Thyroid gland (tissue), 4 donors: ENCODE data around the gene RABL3. TPM values are rescaled to one million over a fixed set of nuclear protein-coding genes. Genes with fewer than 3 reads are reported as not detected.

Experiments used
- DNase-seq, 2 donors: peaks; one replicate each; pipeline ENCODE4 v3.0.0-alpha.2; 2019
- H3K27ac ChIP-seq, 3 donors: fragments of 200-600 bp; sonication (generic); 1 replicate in 2 of 3; 2 replicates in 1 of 3; pipeline ENCODE4 v1.5.1; 2016 to 2019; ENCODE audit warnings: mild to moderate bottlenecking in 1 of 3, moderate library complexity in 1 of 3
- H3K27me3 ChIP-seq: fragments of 200-600 bp; sonication (generic); one replicate; pipeline ENCODE4 v1.5.1; 2019
- H3K36me3 ChIP-seq, 2 donors: fragments of 200-600 bp; sonication (generic); one replicate each; pipeline ENCODE4 v1.5.1; 2016 to 2019
- H3K4me1 ChIP-seq, 2 donors: fragments of 200-600 bp; sonication (generic); one replicate each; pipeline ENCODE4 v1.5.1; 2017 to 2019
- H3K4me3 ChIP-seq, 3 donors: fragments of 200-600 bp; sonication (generic); replicated peaks in 1 of 3; 1 replicate in 2 of 3; 2 replicates in 1 of 3; pipeline ENCODE4 v1.5.1; 2016; ENCODE audit warnings: mild to moderate bottlenecking in 1 of 3
- H3K9me3 ChIP-seq: fragments of 200-600 bp; sonication (generic); one replicate; pipeline ENCODE4 v1.5.1; 2017
- POLR2A ChIP-seq, 2 donors: fragments of 450-650 bp; IDR thresholded peaks; one replicate each; pipeline ENCODE4 v1.6.1; 2017; ENCODE audit warnings: antibody characterized with exemption in 2 of 2, mild to moderate bottlenecking in 2 of 2, moderate library complexity in 1 of 2
- WGBS, 2 donors: methylation state at CpG; one replicate each; pipeline ENCODE4 v1.1.5; 2017; 5-methylcytosine and 5-hydroxymethylcytosine counted together
- intact Hi-C: fragments of 100-400 bp; cut with DNase I; formaldehyde crosslinking; loops from one replicate; pipeline ENCODE4 v1.15.1; 2023
- total RNA-seq, 4 donors: library from RNA; depleted of rRNA; stranded (reverse); fragments of >200 nt; gene quantifications; one replicate each; pipeline ENCODE4 v1.2.3, GENCODE V29; 2016
- TF ChIP-seq, protein P1 (sequence below), 6 experiments: fragments of 200-600 bp in 3 of 6; fragments of 450-650 bp in 3 of 6; sonication (generic) in 3 of 6; IDR thresholded peaks; one replicate each; pipeline ENCODE4 v1.5.1; 2016 to 2019; ENCODE audit warnings: antibody characterized with exemption in 6 of 6, mild to moderate bottlenecking in 2 of 6, inconsistent platforms in 1 of 6, moderate library complexity in 1 of 6

RABL3 gene
- total RNA-seq, 4 donors from 2014 or later, result 24.3 to 59.5 (median 32.0) TPM

DNA sequence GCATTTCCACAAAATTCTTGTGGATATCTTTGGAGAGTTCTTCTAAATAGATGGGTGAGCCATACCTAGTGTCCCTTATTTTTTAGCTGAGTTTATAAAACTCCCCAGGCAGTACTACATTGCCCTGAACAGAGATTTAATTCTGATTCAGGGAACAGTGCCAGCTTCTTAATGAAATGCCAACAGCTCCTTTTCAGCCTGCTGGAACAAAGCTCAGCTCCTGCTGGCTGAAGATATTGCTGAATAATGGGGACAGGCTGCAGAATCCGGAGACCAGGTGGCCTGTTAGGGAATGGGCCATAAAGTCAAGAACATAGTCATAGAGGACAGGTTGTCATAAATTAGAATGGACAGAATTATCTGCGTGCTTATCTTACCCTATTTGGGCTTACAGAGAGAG lies 69.2 kb downstream of the RABL3 start:
- WGBS, 2 donors, result 58 to 80% methylated on average over 2 of the region's 2 CpGs
- Histone ChIP-seq H3K9me3 (no peaks in the 10 kb centered on the region), H3K27me3 (no peaks in the 10 kb centered on the region), H3K36me3 (peaks cover 0 to 3% of the 10 kb centered on the region in 2 donors), H3K27ac (no peak overlapping the region), H3K4me3 (no peak overlapping the region), H3K4me1 (peaks cover 4% of the 10 kb centered on the region in 2 donors)
- TF ChIP-seq, protein P1, sequence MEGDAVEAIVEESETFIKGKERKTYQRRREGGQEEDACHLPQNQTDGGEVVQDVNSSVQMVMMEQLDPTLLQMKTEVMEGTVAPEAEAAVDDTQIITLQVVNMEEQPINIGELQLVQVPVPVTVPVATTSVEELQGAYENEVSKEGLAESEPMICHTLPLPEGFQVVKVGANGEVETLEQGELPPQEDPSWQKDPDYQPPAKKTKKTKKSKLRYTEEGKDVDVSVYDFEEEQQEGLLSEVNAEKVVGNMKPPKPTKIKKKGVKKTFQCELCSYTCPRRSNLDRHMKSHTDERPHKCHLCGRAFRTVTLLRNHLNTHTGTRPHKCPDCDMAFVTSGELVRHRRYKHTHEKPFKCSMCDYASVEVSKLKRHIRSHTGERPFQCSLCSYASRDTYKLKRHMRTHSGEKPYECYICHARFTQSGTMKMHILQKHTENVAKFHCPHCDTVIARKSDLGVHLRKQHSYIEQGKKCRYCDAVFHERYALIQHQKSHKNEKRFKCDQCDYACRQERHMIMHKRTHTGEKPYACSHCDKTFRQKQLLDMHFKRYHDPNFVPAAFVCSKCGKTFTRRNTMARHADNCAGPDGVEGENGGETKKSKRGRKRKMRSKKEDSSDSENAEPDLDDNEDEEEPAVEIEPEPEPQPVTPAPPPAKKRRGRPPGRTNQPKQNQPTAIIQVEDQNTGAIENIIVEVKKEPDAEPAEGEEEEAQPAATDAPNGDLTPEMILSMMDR (IDR thresholded peaks at IDR 0.05), result no peak
- TF ChIP-seq POLR2A (IDR thresholded peaks at IDR 0.05), result no peak
- DNase-seq, result no peak
- intact Hi-C loops, result no loop called here

DNA sequence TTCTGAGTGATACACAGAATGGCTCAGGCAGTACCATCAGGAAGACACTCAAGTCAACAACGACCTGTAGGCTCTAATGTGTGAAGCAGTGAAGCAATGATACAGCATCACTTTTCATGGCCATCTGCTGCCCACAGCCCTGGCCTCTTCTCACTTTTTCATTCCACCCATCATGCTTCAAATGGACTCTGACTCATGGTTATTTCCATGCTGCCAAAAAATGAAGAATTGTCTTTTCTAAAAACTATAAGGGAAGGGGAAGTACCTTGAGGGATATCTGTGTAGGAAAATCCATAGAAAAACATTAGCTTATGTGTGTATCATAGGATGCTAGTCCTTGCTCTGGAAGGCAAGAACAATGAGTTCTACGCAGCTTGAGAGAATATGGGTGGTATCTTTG lies 71.7 kb downstream of the RABL3 start:
- intact Hi-C loops, result no loop called here
- no peak for DNase-seq
- H3K27me3 ChIP-seq, result no peaks in the 10 kb centered on the region
- no peak overlapping the region for H3K27ac ChIP-seq
- H3K4me3 ChIP-seq, result no peak overlapping the region
- 88 to 91% methylated on average over 2 of the region's 2 CpGs for WGBS, 2 donors
- peaks cover 0 to 3% of the 10 kb centered on the region in 2 donors for H3K36me3 ChIP-seq
- TF ChIP-seq POLR2A (IDR thresholded peaks at IDR 0.05), result no peak
- TF ChIP-seq, protein P1 (IDR thresholded peaks at IDR 0.05), result no peak
- no peaks in the 10 kb centered on the region for H3K4me1 ChIP-seq
- H3K9me3 ChIP-seq, result no peaks in the 10 kb centered on the region

DNA sequence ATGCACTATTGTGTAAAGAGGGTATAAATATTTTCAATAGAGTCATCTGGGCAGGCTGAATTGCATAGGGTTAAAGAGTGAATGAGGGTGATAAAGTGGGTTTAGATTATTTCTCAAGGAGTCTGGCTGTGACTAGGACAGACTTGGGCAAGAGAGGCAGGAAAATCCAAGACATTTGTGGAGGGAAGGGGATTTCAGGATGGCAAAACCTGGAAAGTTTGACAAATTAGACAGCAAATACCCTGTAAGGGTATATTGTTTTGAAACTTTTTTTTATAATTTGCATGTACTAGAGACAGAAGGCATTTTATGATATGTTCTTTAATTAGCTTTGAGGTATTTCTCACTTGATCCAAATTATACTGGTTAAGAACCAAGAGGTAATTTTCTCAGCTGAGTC lies 77.4 kb downstream of the RABL3 start:
- intact Hi-C loops, result no loop called here
- H3K36me3 ChIP-seq, result no peaks in the 10 kb centered on the region

DNA sequence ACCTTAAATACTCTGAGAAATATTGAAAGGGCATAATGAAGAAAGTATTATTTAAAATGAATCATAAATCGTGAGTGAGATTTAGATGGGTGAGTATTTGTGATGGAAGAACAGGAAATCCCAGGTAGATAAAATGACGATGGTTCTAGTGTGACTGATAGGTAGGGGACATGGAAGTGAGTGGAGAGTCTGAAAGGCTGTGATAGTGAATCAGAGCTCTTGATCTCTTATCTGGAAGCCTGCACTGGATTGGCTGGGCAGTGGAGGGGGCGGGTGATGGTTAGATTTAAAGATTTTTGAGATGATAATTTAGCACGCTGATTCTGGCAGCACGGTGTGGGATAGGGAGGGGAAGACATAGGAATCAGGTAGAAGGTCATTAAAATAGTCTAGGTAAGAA lies 80.4 kb downstream of the RABL3 start:
- H3K27ac ChIP-seq, result no peak overlapping the region
- no peak for DNase-seq
- WGBS, 2 donors, result 65 to 66% methylated on average over 5 of the region's 5 CpGs
- no peak for TF ChIP-seq POLR2A (IDR thresholded peaks at IDR 0.05)
- TF ChIP-seq, protein P1 (IDR thresholded peaks at IDR 0.05), result no peak
- intact Hi-C loops, result no loop called here
- H3K9me3 ChIP-seq, result no peaks in the 10 kb centered on the region
- H3K36me3 ChIP-seq, result no peaks in the 10 kb centered on the region
- H3K4me1 ChIP-seq, result no peaks in the 10 kb centered on the region
- H3K27me3 ChIP-seq, result no peaks in the 10 kb centered on the region
- no peak overlapping the region for H3K4me3 ChIP-seq

More for the DNA sequence above, 77.4 kb downstream of the RABL3 start:
- no peak overlapping the region for H3K4me3 ChIP-seq
- no peaks in the 10 kb centered on the region for H3K4me1 ChIP-seq
- no peak for DNase-seq
- no peaks in the 10 kb centered on the region for H3K27me3 ChIP-seq
- TF ChIP-seq POLR2A (IDR thresholded peaks at IDR 0.05), result no peak
- TF ChIP-seq, protein P1 (IDR thresholded peaks at IDR 0.05), result no peak
- H3K9me3 ChIP-seq, result no peaks in the 10 kb centered on the region
- H3K27ac ChIP-seq, result no peak overlapping the region

DNA sequence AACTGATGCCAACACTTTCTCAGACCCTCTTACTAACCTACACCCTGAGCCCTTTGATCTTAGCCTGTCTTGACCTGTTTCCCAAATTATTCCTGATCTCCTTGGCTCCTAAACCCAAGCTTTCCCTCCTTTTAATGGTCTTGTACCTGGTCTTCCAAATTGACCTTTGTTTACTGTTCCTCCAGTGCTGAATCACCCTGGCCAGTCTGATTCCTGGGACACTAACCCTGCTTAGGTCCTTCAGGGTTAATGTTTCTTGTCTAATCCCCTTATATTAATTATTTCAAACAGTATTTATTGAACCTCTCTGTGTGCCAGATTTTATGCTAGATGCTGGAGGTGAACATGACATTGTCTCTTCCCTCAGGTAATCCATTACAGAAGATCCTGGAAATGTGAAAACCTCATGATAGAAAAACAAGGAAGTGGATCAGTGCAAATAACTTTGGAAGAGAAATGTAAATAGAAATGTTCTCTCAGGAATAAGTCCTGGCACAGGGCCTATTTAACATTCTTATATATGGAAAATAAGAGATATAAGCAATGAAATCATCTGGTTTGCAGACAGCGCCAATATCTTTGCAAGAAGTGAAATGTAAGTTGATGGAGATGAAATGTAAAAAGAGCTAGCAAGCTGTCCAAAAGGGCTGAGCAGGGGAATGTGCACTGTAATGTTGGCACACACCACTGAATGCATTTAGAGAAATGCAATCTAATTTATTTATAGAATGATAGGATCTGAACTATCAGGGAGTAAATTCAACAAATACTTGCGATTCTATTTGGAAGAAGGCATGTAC lies 81.0 kb downstream of the RABL3 start:
- H3K27me3 ChIP-seq, result no peaks in the 10 kb centered on the region
- 43 to 44% methylated on average over 2 of the region's 2 CpGs for WGBS, 2 donors
- TF ChIP-seq, protein P1 (IDR thresholded peaks at IDR 0.05), result no peak
- TF ChIP-seq POLR2A (IDR thresholded peaks at IDR 0.05), result no peak
- H3K4me3 ChIP-seq, result no peak overlapping the region
- no peaks in the 10 kb centered on the region for H3K9me3 ChIP-seq
- H3K27ac ChIP-seq, result no peak overlapping the region
- no peak for DNase-seq
- H3K4me1 ChIP-seq, result no peaks in the 10 kb centered on the region
- H3K36me3 ChIP-seq, result no peaks in the 10 kb centered on the region
- intact Hi-C loops, result no loop called here
